RKO (cell line): Measurements from ENCODE around the gene CENPT.
A peak's percentile ranks its signal among the peaks of the same experiment; 100 is the strongest.

Experiments
- DNase-seq: peaks from one replicate; pipeline ENCODE4 v3.0.0-alpha.2; 2016; ENCODE audit warnings: low spot score

CENPT gene

GRCh38 chr16:67806428-67807147, 40.9 kb downstream of the CENPT start, which contains the start of the genes RANBP10 and TSNAXIP1:
RANBP10 (minus strand) TSS chr16:67806560; CDS start chr16:67806536, 24 bp downstream.
TSNAXIP1 (plus strand) TSS chr16:67806889; CDS start chr16:67807150, 261 bp downstream.
- DNase-seq: peak; percentile 99

GRCh38 chr16:67805718-67806427, 41.6 kb downstream of the CENPT start:
- no peak for DNase-seq

- DNase-seq: no peak
Measured at GRCh38 chr16:67804853-67805542, 42.5 kb downstream of the CENPT start.

GRCh38 chr16:67803894-67804293, 43.6 kb downstream of the CENPT start:
- DNase-seq: no peak

- no peak for DNase-seq
Measured at GRCh38 chr16:67801883-67802282, 45.6 kb downstream of the CENPT start.

- DNase-seq: no peak
Measured at GRCh38 chr16:67801241-67801640, 46.3 kb downstream of the CENPT start.

GRCh38 chr16:67800338-67800926, 47.1 kb downstream of the CENPT start:
- no peak for DNase-seq

GRCh38 chr16:67796099-67796718, 51.3 kb downstream of the CENPT start:
- DNase-seq: no peak

- no peak for DNase-seq
Measured at GRCh38 chr16:67790071-67790470, 57.4 kb downstream of the CENPT start.

GRCh38 chr16:67786491-67786890, 61.0 kb downstream of the CENPT start:
- no peak for DNase-seq

- DNase-seq: no peak
Measured at GRCh38 chr16:67783353-67783725, 64.2 kb downstream of the CENPT start.

GRCh38 chr16:67782567-67783352, 64.7 kb downstream of the CENPT start:
- no peak for DNase-seq

GRCh38 chr16:67781565-67781921, 66.0 kb downstream of the CENPT start:
- DNase-seq: no peak

GRCh38 chr16:67780847-67781564, 66.5 kb downstream of the CENPT start:
- DNase-seq: no peak

GRCh38 chr16:67779256-67780014, 68.1 kb downstream of the CENPT start:
- DNase-seq: no peak
